Heart left ventricle (tissue), 16 donors: Measurements from ENCODE around the gene VASN. TPM values are rescaled to one million over a fixed set of nuclear protein-coding genes. Genes with fewer than 3 reads are reported as not detected.

Experiments
- ATAC-seq, 4 donors: fragments of 200-7000 bp; cut with Tn5 transposase; one replicate each; pipeline ENCODE4 v1.9.1; 2020 to 2022; ENCODE audit warnings: moderate library complexity in 4 of 4, mild to moderate bottlenecking in 3 of 4, moderate number of reproducible peaks in 1 of 4
- DNase-seq, 5 donors: peaks; one replicate each; pipeline ENCODE4 v3.0.0-alpha.2; 2020
- H3K27ac ChIP-seq, 12 donors: fragments of 200-600 bp; sonication (generic) in 4 of 12; one replicate each; pipeline versions ENCODE4 v1.5.0 to v1.8.0; 2016 to 2022; ENCODE audit warnings: mild to moderate bottlenecking in 2 of 12
- H3K27me3 ChIP-seq, 9 donors: fragments of 200-600 bp; sonication (generic) in 2 of 9; one replicate each; pipeline versions ENCODE4 v1.5.1 to v1.8.0; 2016 to 2022; ENCODE audit warnings: mild to moderate bottlenecking in 3 of 9
- H3K36me3 ChIP-seq, 9 donors: fragments of 200-600 bp; sonication (generic) in 2 of 9; one replicate each; pipeline versions ENCODE4 v1.5.0 to v1.8.0; 2018 to 2022; ENCODE audit warnings: mild to moderate bottlenecking in 2 of 9
- H3K4me1 ChIP-seq, 12 donors: fragments of 200-600 bp; sonication (generic) in 4 of 12; one replicate each; pipeline versions ENCODE4 v1.5.0 to v1.8.0; 2016 to 2022; ENCODE audit warnings: mild to moderate bottlenecking in 3 of 12
- H3K4me3 ChIP-seq, 12 donors: fragments of 200-600 bp; sonication (generic) in 4 of 12; one replicate each; pipeline versions ENCODE4 v1.5.0 to v1.8.0; 2017 to 2022; ENCODE audit warnings: mild to moderate bottlenecking in 9 of 12, moderate library complexity in 4 of 12
- H3K9me3 ChIP-seq, 12 donors: fragments of 200-600 bp; sonication (generic) in 4 of 12; one replicate each; pipeline versions ENCODE4 v1.5.0 to v1.8.0; 2016 to 2022; ENCODE audit warnings: mild to moderate bottlenecking in 1 of 12
- POLR2A ChIP-seq, 2 donors: fragments of 450-650 bp; IDR thresholded peaks; one replicate each; pipeline ENCODE4 v1.6.1; 2017; ENCODE audit warnings: antibody characterized with exemption in 2 of 2, mild to moderate bottlenecking in 2 of 2, moderate library complexity in 2 of 2
- WGBS, 4 donors: extraction: QIAGEN DNeasy Blood & Tissue Kit in 2 of 4; methylation state at CpG; one replicate each; pipeline versions ENCODE4 v1.1.5 to v1.1.7; 2013 to 2018; 5-methylcytosine and 5-hydroxymethylcytosine counted together
- intact Hi-C, 10 donors: fragments of 100-400 bp; cut with DNase I; formaldehyde crosslinking; loops; one replicate each; pipeline versions ENCODE4 v1.11.1 to v1.14.2; 2022
- polyA plus RNA-seq, 2 donors: library from polyadenylated mRNA; stranded (reverse); fragments of 200-250 nt; gene quantifications; one replicate each; pipeline ENCODE4 v1.2.3, GENCODE V29; 2013
- total RNA-seq, 9 donors: library from RNA; depleted of rRNA in 2 of 9; stranded (reverse); fragments of >200 nt in 2 of 9; fragmentation: NEBNext Ultra II Directional in 3 of 9; extraction: Animal tissue kit (Norgen Biotek cat#: 25700) in 3 of 9; gene quantifications; one replicate each; pipeline versions ENCODE4 v1.1.0 to v1.2.4, GENCODE V29; 2016 to 2023
- TF ChIP-seq, protein P1 (sequence below), 12 donors: fragments of 200-600 bp; sonication (generic) in 4 of 12; IDR thresholded peaks; one replicate each; pipeline versions ENCODE4 v1.5.0 to v1.8.0; 2018 to 2022; ENCODE audit warnings: antibody characterized with exemption in 12 of 12, mild to moderate bottlenecking in 5 of 12
- donor health status: ischemic (EF 13 %, LVEDD 7.1; RV severe dilation, severe dysfunction).
- donor health status: healthy with polysubstance abuse.
- donor health status: DM: no; HTN: yes; CAD: no.
- donor health status: DM: no; HTN: no; CAD: no.
- donor health status: ischemic (EF 25% LVEDD 6.9; RV normal size, moderate dysfunction).
- donor health status: ischemic (EF 25% LVEDD 5.7; RV mildly dilated, moderate dysfunction).
- donor health status: healthy.
- donor health status: DM: yes; HTN: yes; CAD: no.
- donor health status: ischemic (EF 35%, LVEDD 5.7; RV mildly dilated, moderate dysfunction).
- donor health status: nonischemic (EF 11% LVEDD 7.7; RV severe dilation, severe dysfunction).
- donor health status: DM: yes; HTN: yes; CAD: no.
- donor health status: PGD.
- donor health status: ischemic (EF 29% LVEDD 5.4; RV normal size, mild dysfunction).
- donor health status: nonischemic (EF 23%, LVEDD 6.1; RV moderate dilation, normal function).

The VASN gene
- total and polyA plus RNA-seq, 11 donors = 3.8 to 20.0 (median 6.2) TPM

GRCh38 chr16:4327386-4328045, 44.1 kb upstream of the VASN start:
- no peak for DNase-seq
- peak in 1 of 4 donors; percentile 3 for ATAC-seq
- Histone ChIP-seq H3K27ac (peak overlapping the region; percentile 67 to 99 (median 91)), H3K4me3 (peak overlapping the region; percentile 28 to 72 (median 54)), H3K36me3 (peaks cover 0 to 6% (median 0%) of the 10 kb centered on the region in 9 donors), H3K27me3 (no peaks in the 10 kb centered on the region), H3K4me1 (peaks cover 10 to 83% (median 68%) of the 10 kb centered on the region in 12 donors), H3K9me3 (no peaks in the 10 kb centered on the region)
- TF ChIP-seq POLR2A (IDR thresholded peaks at IDR 0.05) = no peak
- TF ChIP-seq, protein P1, sequence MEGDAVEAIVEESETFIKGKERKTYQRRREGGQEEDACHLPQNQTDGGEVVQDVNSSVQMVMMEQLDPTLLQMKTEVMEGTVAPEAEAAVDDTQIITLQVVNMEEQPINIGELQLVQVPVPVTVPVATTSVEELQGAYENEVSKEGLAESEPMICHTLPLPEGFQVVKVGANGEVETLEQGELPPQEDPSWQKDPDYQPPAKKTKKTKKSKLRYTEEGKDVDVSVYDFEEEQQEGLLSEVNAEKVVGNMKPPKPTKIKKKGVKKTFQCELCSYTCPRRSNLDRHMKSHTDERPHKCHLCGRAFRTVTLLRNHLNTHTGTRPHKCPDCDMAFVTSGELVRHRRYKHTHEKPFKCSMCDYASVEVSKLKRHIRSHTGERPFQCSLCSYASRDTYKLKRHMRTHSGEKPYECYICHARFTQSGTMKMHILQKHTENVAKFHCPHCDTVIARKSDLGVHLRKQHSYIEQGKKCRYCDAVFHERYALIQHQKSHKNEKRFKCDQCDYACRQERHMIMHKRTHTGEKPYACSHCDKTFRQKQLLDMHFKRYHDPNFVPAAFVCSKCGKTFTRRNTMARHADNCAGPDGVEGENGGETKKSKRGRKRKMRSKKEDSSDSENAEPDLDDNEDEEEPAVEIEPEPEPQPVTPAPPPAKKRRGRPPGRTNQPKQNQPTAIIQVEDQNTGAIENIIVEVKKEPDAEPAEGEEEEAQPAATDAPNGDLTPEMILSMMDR (IDR thresholded peaks at IDR 0.05) = no peak
- intact Hi-C loops = loop anchor here in 8 of 10 donors (1.0 to 5.0 kb wide), 8 partner anchors 10 to 345 kb away; partner anchors contain the start of gene TFAP4 (in 3 of the 8)
- WGBS, 4 donors = 5 to 20% (median 10%) methylated on average over 5 to 57 of the region's 57 CpGs

- ATAC-seq (peak; percentile 71 to 88 (median 82)), DNase-seq (peak; percentile 88 to 91 (median 89))
- WGBS, 4 donors = 1 to 4% (median 2%) methylated on average over 6 to 30 of the region's 30 CpGs
- peak overlapping the region; percentile 67 to 99 (median 91) for H3K27ac ChIP-seq
- no peaks in the 10 kb centered on the region for H3K27me3 ChIP-seq
- intact Hi-C loops = loop anchor here in 8 of 10 donors (1.0 to 5.0 kb wide), 7 partner anchors 11 to 346 kb away; partner anchors contain the start of gene TFAP4 (in 3 of the 8)
- H3K36me3 ChIP-seq = peaks cover 0 to 13% (median 4%) of the 10 kb centered on the region in 9 donors
- no peaks in the 10 kb centered on the region for H3K9me3 ChIP-seq
- H3K4me1 ChIP-seq = peaks cover 10 to 76% (median 62%) of the 10 kb centered on the region in 12 donors
- TF ChIP-seq, protein P1 (IDR thresholded peaks at IDR 0.05) = peak; percentile 35 to 78 (median 65)
- no peak for TF ChIP-seq POLR2A (IDR thresholded peaks at IDR 0.05)
- H3K4me3 ChIP-seq = peak overlapping the region; percentile 28 to 72 (median 54)
These were observed 43.4 kb upstream of the VASN start for GRCh38 chr16:4328046-4328781.

- H3K27ac ChIP-seq = peak overlapping the region; percentile 67 to 99 (median 91)
- DNase-seq = peak in 4 of 5 donors; percentile 65 to 79 (median 70)
- 22 to 34% (median 26%) methylated on average over 14 to 17 of the region's 17 CpGs for WGBS, 4 donors
These were observed 42.6 kb upstream of the VASN start for GRCh38 chr16:4328782-4329775.

More at GRCh38 chr16:4328782-4329775, 42.6 kb upstream of the VASN start:
- H3K27me3 ChIP-seq = no peaks in the 10 kb centered on the region
- TF ChIP-seq POLR2A (IDR thresholded peaks at IDR 0.05) = no peak
- TF ChIP-seq, protein P1 (IDR thresholded peaks at IDR 0.05) = no peak
- intact Hi-C loops = loop anchor here in 8 of 10 donors (1.0 to 5.0 kb wide), 7 partner anchors 12 to 347 kb away; partner anchors contain the start of gene TFAP4 (in 3 of the 8)
- H3K9me3 ChIP-seq = no peaks in the 10 kb centered on the region
- ATAC-seq = peak; percentile 45 to 65 (median 56)
- H3K36me3 ChIP-seq = peaks cover 0 to 19% (median 11%) of the 10 kb centered on the region in 9 donors
- H3K4me3 ChIP-seq = peak overlapping the region in 10 of 12 donors; percentile 19 to 72 (median 56)
- peaks cover 6 to 67% (median 53%) of the 10 kb centered on the region in 12 donors for H3K4me1 ChIP-seq
